GM13977 (cell line): Measurements from ENCODE around the gene SART3.

ENCODE experiments used
- DNase-seq: peaks from one replicate; pipeline ENCODE4 v3.0.0; 2012; ENCODE audit warnings: low spot score
- in situ Hi-C: fragments of 300-500 bp; cut with MboI; formaldehyde crosslinking; loops from one replicate; pipeline ENCODE4 v1.12.0; 2022; ENCODE audit warnings: low sequenced_read_pairs, low pct_unique_long_range_greater_than_20kb, mixed read lengths, inconsistent platforms; ENCODE audit not compliant: unreplicated experiment
- TF ChIP-seq, protein P1 (sequence below): IDR thresholded peaks from 2 replicates; pipeline ENCODE4 v1.5.1; 2012; ENCODE audit warnings: mild to moderate bottlenecking, control low read depth; ENCODE audit not compliant: insufficient read depth; ENCODE audit errors: extremely low read depth, missing control alignments

SART3 gene

DNA sequence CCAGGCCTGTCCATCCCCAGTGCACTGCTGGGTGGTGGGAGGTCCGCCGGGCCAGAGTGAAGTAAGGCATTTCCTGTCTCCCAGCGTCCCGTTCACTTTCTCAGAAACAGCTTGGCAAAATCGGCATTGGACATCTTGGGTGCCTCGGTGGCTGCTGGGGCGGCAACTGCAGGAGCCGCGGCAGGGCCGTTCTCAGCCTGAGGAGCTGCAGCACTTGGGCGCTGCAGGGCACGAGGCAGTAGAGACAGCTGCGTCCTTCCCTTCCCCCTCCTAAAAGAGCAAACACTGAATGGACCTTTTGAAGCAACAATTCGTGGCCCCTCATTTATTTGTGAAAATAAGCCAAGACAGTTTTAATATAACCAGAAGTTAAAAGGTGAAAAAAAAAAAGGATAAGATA, 37.6 kb downstream of the SART3 start:
- in situ Hi-C loops: no loop called here

DNA sequence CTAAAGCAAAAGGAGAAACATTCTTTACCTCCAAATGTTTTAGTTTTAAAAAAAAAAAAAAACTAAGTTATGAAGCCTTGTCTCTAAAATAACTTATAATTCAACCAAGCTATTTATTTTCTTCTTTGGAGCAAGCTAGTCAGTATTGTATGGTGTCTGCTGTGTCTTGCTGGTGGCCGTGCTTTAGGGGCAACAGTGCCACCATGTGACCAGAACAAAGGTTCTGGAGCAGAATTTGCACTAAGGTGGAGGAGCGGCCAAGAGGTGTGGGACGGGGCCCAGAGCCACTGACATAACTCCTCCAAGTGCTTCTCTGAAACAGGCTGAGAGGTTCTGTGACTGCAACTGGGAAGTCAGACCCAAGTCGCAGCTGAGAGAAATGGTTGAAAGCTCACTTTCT, 41.4 kb downstream of the SART3 start:
- DNase-seq: no peak
- TF ChIP-seq, protein P1, sequence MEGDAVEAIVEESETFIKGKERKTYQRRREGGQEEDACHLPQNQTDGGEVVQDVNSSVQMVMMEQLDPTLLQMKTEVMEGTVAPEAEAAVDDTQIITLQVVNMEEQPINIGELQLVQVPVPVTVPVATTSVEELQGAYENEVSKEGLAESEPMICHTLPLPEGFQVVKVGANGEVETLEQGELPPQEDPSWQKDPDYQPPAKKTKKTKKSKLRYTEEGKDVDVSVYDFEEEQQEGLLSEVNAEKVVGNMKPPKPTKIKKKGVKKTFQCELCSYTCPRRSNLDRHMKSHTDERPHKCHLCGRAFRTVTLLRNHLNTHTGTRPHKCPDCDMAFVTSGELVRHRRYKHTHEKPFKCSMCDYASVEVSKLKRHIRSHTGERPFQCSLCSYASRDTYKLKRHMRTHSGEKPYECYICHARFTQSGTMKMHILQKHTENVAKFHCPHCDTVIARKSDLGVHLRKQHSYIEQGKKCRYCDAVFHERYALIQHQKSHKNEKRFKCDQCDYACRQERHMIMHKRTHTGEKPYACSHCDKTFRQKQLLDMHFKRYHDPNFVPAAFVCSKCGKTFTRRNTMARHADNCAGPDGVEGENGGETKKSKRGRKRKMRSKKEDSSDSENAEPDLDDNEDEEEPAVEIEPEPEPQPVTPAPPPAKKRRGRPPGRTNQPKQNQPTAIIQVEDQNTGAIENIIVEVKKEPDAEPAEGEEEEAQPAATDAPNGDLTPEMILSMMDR: peak; percentile 19
- in situ Hi-C loops: no loop called here

More for the DNA sequence above, 37.6 kb downstream of the SART3 start:
- DNase-seq: no peak
- TF ChIP-seq, protein P1: no peak

DNA sequence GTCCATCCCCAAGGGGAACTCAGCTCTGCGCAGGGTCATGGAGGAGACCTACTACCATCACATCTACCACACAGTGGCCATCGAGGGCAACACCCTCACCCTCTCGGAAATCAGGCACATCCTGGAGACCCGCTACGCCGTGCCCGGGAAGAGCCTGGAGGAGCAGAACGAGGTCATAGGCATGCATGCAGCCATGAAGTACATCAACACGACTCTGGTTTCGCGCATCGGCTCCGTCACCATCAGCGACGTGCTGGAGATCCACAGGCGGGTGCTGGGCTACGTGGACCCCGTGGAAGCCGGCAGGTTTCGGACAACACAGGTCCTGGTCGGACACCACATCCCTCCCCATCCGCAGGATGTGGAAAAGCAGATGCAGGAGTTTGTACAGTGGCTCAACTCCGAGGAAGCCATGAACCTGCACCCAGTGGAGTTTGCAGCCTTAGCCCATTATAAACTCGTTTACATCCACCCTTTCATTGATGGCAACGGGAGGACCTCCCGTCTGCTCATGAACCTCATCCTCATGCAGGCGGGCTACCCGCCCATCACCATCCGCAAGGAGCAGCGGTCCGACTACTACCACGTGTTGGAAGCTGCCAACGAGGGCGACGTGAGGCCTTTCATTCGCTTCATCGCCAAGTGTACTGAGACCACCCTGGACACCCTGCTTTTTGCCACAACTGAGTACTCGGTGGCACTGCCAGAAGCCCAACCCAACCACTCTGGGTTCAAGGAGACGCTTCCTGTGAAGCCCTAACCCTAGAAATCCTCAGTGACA, 42.1 kb downstream of the SART3 start:
- in situ Hi-C loops: no loop called here
- DNase-seq: no peak
- TF ChIP-seq, protein P1: no peak

DNA sequence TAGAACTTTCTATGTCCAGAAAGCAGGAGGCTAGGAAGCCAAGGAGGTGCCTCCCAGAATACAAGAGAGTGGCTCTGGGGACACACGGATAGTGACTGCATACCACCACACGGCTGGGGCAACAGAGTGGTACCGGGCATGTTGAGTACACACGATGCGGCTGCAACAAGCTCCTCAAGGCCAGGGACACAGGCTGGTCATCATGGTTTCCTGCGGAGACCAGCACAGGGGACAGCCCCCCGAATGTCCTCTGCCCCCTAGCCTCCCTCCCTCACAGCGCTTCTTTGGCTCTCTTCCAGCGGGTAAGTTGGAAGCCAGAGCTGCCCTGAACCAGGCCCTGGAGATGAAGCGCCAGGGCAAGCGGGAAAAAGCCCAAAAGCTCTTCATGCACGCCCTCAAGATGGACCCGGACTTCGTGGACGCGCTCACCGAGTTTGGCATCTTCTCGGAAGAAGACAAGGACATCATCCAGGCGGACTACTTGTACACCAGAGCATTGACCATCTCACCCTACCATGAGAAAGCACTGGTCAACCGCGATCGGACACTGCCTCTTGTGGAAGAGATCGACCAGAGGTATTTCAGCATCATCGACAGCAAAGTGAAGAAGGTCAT, 42.8 kb downstream of the SART3 start:
- TF ChIP-seq, protein P1: no peak
- in situ Hi-C loops: no loop called here
- no peak for DNase-seq

DNA sequence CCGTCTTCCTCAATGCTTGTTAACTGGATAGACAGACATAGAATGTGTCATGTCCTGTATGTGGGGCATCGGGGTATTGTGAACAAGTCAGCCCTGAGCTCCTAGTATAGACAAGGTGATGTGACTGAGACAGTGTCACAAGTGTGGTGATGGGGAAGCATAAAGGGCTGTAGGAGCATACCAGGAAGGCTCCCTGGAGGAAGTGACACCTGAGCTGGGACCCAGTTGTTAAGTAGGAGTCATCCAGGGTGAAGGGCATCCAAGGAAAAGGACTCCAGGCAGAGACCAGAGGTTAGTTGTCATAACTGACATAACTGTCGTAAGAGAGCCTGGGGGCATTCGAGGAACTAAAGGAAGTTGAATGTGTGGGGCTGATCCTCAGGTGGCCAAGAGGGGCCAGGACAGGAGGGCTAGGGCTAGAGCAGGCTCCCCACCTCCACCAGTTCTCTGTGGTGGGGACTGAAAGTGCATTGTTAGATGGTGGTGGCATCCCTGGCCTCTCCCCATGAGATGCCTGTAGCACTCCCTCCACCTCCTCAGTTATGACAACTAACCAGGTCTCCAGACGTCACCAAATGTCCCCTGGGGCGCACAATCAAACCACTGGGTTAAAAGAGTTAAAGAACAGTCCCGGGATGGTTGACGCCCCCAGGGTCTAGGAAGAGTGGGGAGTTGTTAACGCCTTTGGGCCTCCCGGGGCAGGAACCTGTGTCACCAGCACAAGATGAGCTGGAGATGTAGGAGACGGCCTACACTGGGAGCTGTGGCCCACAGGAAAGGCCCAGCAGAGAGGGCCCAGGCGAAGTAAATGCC, 43.5 kb downstream of the SART3 start:
- in situ Hi-C loops: no loop called here
- TF ChIP-seq, protein P1: no peak

DNA sequence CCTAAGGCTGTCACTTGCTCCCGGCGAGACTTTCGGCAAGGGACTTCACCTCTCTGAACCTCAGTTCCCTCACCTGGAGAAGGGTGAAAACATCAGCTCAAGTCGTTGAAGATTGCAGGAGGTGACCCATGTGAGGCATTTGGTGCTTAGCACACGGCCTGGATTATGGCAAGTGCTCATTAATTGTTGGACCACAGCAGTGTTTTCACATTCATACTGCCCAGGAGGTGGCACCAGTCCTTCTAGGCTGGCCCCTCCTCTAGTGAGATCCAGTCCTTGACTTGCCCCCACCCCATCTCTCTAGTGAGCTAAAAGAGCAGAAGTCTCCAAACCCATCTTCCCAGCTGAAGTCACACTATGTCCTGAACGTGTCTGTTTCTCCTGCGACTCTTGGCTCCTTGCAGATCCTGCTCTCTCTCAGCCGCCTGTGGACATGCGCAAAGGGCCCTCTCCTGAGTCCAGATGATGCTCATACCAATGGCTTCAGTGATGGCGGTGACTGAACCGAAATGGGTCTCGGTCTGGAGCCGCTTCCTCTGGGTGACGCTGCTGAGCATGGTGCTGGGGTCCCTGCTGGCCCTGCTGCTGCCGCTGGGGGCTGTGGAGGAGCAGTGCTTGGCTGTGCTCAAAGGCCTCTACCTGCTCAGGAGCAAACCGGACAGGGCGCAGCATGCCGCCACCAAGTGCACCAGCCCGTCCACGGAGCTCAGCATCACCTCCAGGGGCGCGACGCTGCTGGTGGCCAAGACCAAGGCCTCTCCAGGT, 44.3 kb downstream of the SART3 start:
- in situ Hi-C loops: no loop called here
- TF ChIP-seq, protein P1: no peak
- no peak for DNase-seq

More for the DNA sequence above, 43.5 kb downstream of the SART3 start:
- no peak for DNase-seq
